ENCODE measurements around the gene TNNI3K. TPM values are rescaled to one million over a fixed set of nuclear protein-coding genes. Genes with fewer than 3 reads are reported as not detected.
A peak's percentile ranks its signal among the peaks of the same experiment; 100 is the strongest.

Gene TNNI3K
- total RNA-seq, 1 donor from 2014 or later, result 1.3 TPM

GRCh38 chr1:74333244-74333643, 98.1 kb downstream of the TNNI3K start:
- H3K36me3 ChIP-seq, result no peaks in the 10 kb centered on the region
- no peaks in the 10 kb centered on the region for H3K27me3 ChIP-seq
- H3K4me1 ChIP-seq, result no peaks in the 10 kb centered on the region
- no peak overlapping the region for H3K27ac ChIP-seq
- DNase-seq (no peak), ATAC-seq (no peak)
- no peak for TF ChIP-seq CTCF (IDR thresholded peaks at IDR 0.05)
- H3K4me3 ChIP-seq, result no peak overlapping the region
- H3K9me3 ChIP-seq, result no peaks in the 10 kb centered on the region
- intact Hi-C loops (cut with DNase I), result no loop called here

GRCh38 chr1:74334147-74334546, 99.0 kb downstream of the TNNI3K start:
- TF ChIP-seq CTCF (IDR thresholded peaks at IDR 0.05), result no peak
- intact Hi-C loops (cut with DNase I), result no loop called here

DNA sequence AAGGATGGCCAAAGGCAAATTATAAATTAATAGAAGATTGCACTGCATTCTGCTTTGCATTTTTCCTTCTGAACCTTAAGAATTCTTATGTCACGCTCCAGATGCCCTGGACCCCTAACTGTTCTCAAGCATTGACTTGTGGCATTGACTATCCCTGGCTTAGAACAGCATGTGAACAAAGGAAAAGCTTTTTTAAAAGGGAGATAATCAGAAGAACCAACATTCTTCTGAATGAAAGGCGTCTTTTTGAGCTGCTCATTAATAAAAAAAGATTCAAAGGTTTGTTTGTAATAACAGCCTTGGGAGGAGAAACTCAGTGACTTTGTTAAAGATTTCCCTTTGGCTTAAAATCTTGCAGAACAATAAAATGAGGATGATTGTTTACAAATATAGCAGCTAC, 105.5 kb downstream of the TNNI3K start:
- no peak for TF ChIP-seq CTCF (IDR thresholded peaks at IDR 0.05)
- Histone ChIP-seq H3K27me3 (no peaks in the 10 kb centered on the region), H3K36me3 (no peaks in the 10 kb centered on the region), H3K27ac (no peak overlapping the region), H3K4me3 (no peak overlapping the region), H3K9me3 (no peaks in the 10 kb centered on the region), H3K4me1 (no peaks in the 10 kb centered on the region)
- intact Hi-C loops (cut with DNase I), result no loop called here
- no peak for ATAC-seq
- DNase-seq, result no peak

More at GRCh38 chr1:74334147-74334546, 99.0 kb downstream of the TNNI3K start:
- ATAC-seq (no peak), DNase-seq (no peak)
- Histone ChIP-seq H3K27me3 (no peaks in the 10 kb centered on the region), H3K4me3 (no peak overlapping the region), H3K9me3 (no peaks in the 10 kb centered on the region), H3K36me3 (no peaks in the 10 kb centered on the region), H3K27ac (no peak overlapping the region), H3K4me1 (no peaks in the 10 kb centered on the region)

DNA sequence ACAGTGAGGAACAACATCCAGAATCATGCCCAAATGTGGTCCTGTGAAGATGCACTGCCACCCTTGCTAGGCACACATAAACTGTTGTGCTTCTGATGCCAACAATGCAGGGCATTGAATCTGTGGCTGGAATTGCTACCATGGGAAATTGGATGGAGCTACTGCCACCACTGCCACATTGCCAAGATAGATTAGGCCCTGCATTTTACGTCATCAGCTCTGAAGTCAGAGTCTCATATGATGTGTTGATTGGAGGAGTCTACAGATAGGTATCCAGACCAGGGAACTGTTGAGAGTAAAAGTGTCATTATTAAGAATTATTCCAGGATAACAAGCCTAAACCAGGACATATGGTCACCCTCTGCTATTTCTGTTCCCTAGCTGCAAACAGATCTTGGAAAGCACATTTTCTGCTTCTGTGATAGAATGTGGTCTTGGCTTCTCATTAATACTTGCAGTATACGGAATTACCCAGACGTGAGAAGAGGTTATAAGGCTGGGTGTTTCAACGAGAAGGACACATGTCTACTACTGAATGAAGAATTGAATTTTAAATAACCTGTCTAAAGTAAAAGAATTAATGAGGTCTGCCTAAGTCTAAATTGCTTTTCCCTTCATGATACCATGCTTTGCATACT, 106.6 kb downstream of the TNNI3K start:
- intact Hi-C loops (cut with DNase I), result no loop called here
- no peak for ATAC-seq

DNA sequence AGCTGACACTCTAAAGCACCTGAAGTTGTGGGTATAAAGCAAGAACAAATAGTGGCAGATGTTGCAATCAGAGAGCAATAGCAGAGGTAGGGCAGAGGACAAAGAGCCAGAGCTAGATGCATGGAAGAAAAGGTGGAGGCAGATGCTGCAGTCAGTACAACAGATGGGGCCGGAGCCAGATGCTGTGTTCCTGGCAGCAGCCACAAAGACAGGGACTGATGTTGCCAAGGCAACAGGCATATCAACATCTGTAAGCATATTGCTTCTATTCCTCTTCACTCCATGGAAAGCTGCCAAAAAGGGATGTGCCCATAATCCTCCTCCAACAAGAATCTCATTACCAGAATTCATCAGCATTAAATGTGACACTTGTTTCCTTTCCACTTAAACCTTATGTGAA, 108.0 kb downstream of the TNNI3K start:
- Histone ChIP-seq H3K9me3 (no peaks in the 10 kb centered on the region), H3K4me1 (no peaks in the 10 kb centered on the region), H3K27ac (no peak overlapping the region), H3K27me3 (no peaks in the 10 kb centered on the region), H3K36me3 (no peaks in the 10 kb centered on the region), H3K4me3 (no peak overlapping the region)
- no peak for TF ChIP-seq CTCF (IDR thresholded peaks at IDR 0.05)
- intact Hi-C loops (cut with DNase I), result no loop called here
- DNase-seq (no peak), ATAC-seq (peak; percentile 77)

More for the DNA sequence above, 106.6 kb downstream of the TNNI3K start:
- no peak for DNase-seq
- Histone ChIP-seq H3K27me3 (no peaks in the 10 kb centered on the region), H3K4me1 (no peaks in the 10 kb centered on the region), H3K27ac (no peak overlapping the region), H3K9me3 (no peaks in the 10 kb centered on the region), H3K36me3 (no peaks in the 10 kb centered on the region), H3K4me3 (no peak overlapping the region)
- TF ChIP-seq CTCF (IDR thresholded peaks at IDR 0.05), result no peak

DNA sequence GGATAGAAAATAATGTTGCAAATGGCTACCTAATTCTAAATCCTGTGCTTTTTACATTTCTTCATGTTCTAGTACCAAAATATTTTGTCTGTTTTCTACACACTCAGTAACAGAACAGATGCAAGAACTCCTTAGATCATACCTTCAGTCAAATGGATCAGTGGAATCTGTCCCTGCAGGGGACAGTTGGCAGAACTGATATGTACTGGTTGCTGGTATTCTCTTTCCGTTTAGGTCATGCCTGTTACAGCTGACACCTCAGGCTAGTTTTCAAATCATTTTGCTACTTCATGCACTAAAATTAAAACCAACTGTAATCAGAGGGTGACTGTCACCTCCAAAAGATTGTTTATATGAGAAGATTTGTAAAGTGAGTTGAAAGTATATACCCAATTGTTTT, 109.2 kb downstream of the TNNI3K start:
- intact Hi-C loops (cut with DNase I), result no loop called here
- ATAC-seq (no peak), DNase-seq (no peak)
- Histone ChIP-seq H3K27me3 (no peaks in the 10 kb centered on the region), H3K9me3 (no peaks in the 10 kb centered on the region), H3K4me3 (no peak overlapping the region), H3K36me3 (no peaks in the 10 kb centered on the region), H3K4me1 (no peaks in the 10 kb centered on the region), H3K27ac (no peak overlapping the region)
- TF ChIP-seq CTCF (IDR thresholded peaks at IDR 0.05), result no peak

All from upper lobe of right lung (tissue), 1 donor.